SHP77 treated with DMSO at 0.1 percent for 48 hours (cell line): ENCODE results near the gene SLC41A3.
"Not testable (repeated sequence)": the region's sequence is repeated elsewhere in the genome, so short reads cannot be mapped to it uniquely, and the experiment has no call there.

Experiments used
- DNase-seq: peaks from one replicate; lab custom pipeline; 2025; lab: John Stamatoyannopoulos, UW

SLC41A3 gene

GRCh38 chr3:125958511-125959316, 125.2 kb downstream of the SLC41A3 start:
- no peak for DNase-seq

- DNase-seq, result no peak
These were observed 126.0 kb downstream of the SLC41A3 start for GRCh38 chr3:125957674-125958510.

- DNase-seq, result not testable (repeated sequence)
These were observed 126.9 kb downstream of the SLC41A3 start for GRCh38 chr3:125957020-125957419.
